Ishikawa (cell line): ENCODE results near the gene FOXC1.

Source experiments
- EP300 ChIP-seq: IDR thresholded peaks from 2 replicates; pipeline ENCODE4 v1.6.1; 2012; ENCODE audit warnings: borderline replicate concordance
- MAX ChIP-seq: IDR thresholded peaks from 2 replicates; pipeline ENCODE4 v1.6.1; 2012
- NFIC ChIP-seq: IDR thresholded peaks from 2 replicates; pipeline ENCODE4 v1.6.1; 2012
- RAD21 ChIP-seq: IDR thresholded peaks from 2 replicates; pipeline ENCODE4 v1.6.1; 2012; ENCODE audit warnings: low read depth
- TAF1 ChIP-seq: IDR thresholded peaks from 2 replicates; pipeline ENCODE4 v1.6.1; 2012; ENCODE audit warnings: low read depth, mild to moderate bottlenecking
- TCF12 ChIP-seq: IDR thresholded peaks from 2 replicates; pipeline ENCODE4 v1.6.1; 2012; ENCODE audit warnings: low read depth
- USF1 ChIP-seq: IDR thresholded peaks from 2 replicates; pipeline ENCODE4 v1.6.1; 2012
- YY1 ChIP-seq: IDR thresholded peaks from 2 replicates; pipeline ENCODE4 v1.6.1; 2012; ENCODE audit warnings: low read depth

GRCh38 chr6:1616701-1617463 lies 7.2 kb downstream of the FOXC1 start:
- TF ChIP-seq TAF1 (no peak), EP300 (no peak), YY1 (no peak), NFIC (no peak), TCF12 (no peak), USF1 (no peak), RAD21 (no peak), MAX (no peak)
